IPS-20b (cell line): Measurements from ENCODE around the gene ANGEL2.
"Not testable (repeated sequence)": the region's sequence is repeated elsewhere in the genome, so short reads cannot be mapped to it uniquely, and the experiment has no call there.

Experiments
- H3K27ac ChIP-seq: one replicate; pipeline ENCODE4 v1.5.1; 2013; ENCODE audit warnings: low read length
- H3K27me3 ChIP-seq: 2 replicates; pipeline ENCODE4 v1.6.1; 2013; ENCODE audit warnings: mild to moderate bottlenecking, low read length, inconsistent platforms; ENCODE audit not compliant: insufficient read depth
- H3K36me3 ChIP-seq: 2 replicates; pipeline ENCODE4 v1.6.1; 2013; ENCODE audit warnings: low read depth, mild to moderate bottlenecking, inconsistent platforms, low read length, moderate library complexity; ENCODE audit not compliant: insufficient read depth
- H3K4me1 ChIP-seq: 2 replicates; pipeline ENCODE4 v1.6.1; 2013; ENCODE audit warnings: mild to moderate bottlenecking, control low read depth, inconsistent platforms, low read length, moderate library complexity; ENCODE audit not compliant: insufficient read depth
- H3K4me3 ChIP-seq: 2 replicates; pipeline ENCODE4 v1.5.1; 2013; ENCODE audit warnings: mild to moderate bottlenecking, low read length, inconsistent platforms
- H3K9ac ChIP-seq: 2 replicates; pipeline ENCODE4 v1.6.1; 2013; ENCODE audit warnings: low read depth, mild to moderate bottlenecking, inconsistent platforms, low read length, moderate library complexity
- H3K9me3 ChIP-seq: 2 replicates; pipeline ENCODE4 v1.6.1; 2013; ENCODE audit warnings: mild to moderate bottlenecking, low read depth, low read length, inconsistent platforms; ENCODE audit not compliant: insufficient read depth

ANGEL2 gene

DNA sequence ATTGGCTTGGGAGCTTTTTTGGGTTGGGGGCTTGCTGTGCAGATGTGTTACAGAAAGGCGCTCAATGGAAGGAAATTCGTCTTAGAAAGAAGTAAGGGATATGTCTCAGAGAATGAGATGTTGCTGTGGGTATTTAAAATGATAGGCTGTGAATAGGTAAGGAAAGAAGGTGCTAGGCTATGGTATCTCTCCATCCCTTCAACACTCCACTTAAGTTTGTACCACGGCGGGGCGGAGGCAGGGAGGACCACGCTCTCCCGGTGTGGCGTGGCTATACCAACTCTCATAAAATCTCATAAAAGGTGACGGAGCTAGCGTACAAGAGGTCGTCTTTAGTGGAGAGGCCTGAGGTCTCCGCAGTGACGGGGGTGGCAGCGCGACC, 35.1 kb upstream of the ANGEL2 start:
- Histone ChIP-seq H3K4me3 (peak overlapping the region; percentile 91), H3K27ac (no peak overlapping the region), H3K9ac (peak overlapping the region; percentile 73; the same call in 1 of the 2 replicates), H3K4me1 (peaks cover 12% of the 10 kb centered on the region), H3K9me3 (0 out of 2 replicates have a peak, but pooled peaks cover 5% of the 10 kb centered on the region), H3K27me3 (no peaks in the 10 kb centered on the region), H3K36me3 (no peaks in the 10 kb centered on the region)

DNA sequence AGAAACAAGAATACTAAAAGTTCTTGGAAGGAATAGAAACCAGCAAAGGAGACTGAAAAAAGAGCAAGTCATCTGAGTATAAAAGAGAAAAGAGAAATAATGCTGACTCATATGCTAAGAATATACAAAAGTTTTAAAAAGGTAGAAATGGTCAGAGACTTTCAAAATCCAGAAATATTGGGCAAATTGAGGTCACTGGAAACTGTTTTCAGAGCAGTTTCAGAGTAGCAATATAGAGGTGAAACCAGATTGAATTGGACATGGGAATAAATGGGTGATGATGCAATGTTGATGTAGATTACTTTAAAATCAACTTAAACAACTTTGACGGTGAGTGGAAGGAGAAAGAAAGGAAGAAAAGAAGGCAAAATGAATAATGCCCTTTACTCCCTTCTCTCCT, 33.6 kb upstream of the ANGEL2 start:
- Histone ChIP-seq H3K9ac (no peak overlapping the region), H3K36me3 (no peaks in the 10 kb centered on the region), H3K4me1 (peaks cover 12% of the 10 kb centered on the region)

DNA sequence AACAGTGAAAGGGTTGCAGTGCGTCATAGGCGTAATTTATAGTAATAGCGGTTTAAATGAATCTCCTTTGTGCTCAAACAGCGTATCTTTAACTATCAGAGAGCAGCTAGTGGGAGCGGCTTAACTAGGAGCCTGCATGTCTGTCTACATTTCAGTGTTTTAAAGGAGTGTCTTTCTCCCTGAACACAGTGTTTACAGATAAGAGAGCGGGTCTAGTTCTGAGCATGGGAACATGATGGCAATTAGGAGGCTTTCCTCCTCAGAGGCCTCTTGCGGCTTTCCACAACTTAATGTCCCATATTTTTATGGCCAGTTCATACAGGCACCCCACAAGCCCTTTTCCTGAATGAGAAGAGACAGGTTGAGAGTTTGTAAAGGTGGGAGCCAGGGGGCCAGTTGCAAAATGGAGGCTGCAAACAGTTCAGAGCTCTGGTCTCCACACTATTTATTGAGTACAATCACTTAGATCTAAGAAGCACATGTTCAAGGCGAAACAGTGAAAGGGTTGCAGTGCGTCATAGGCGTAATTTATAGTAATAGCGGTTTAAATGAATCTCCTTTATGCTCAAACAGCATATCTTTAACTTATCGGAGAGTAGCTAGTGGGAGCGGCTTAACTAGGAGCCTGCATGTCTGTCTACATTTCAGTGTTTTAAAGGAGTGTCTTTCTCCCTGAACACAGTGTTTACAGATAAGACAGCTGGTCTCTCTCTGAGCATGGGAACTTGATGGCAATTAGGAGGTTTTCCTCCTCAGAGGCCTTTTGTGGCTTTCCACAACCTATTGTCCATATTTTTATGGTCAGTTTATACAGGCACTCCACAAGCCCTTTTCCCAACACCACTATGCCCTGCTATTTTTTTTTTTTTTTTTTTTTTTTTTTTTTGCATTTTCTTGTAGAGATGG, 29.9 kb upstream of the ANGEL2 start:
- not testable (repeated sequence) for H3K9ac ChIP-seq, H3K36me3 ChIP-seq, H3K27me3 ChIP-seq, H3K4me3 ChIP-seq, H3K9me3 ChIP-seq, H3K27ac ChIP-seq
- peaks cover 11% of the 10 kb centered on the region for H3K4me1 ChIP-seq

More for the DNA sequence above, 33.6 kb upstream of the ANGEL2 start:
- Histone ChIP-seq H3K27me3 (no peaks in the 10 kb centered on the region), H3K4me3 (no peak overlapping the region), H3K9me3 (0 out of 2 replicates have a peak, but pooled peaks cover 5% of the 10 kb centered on the region), H3K27ac (no peak overlapping the region)

DNA sequence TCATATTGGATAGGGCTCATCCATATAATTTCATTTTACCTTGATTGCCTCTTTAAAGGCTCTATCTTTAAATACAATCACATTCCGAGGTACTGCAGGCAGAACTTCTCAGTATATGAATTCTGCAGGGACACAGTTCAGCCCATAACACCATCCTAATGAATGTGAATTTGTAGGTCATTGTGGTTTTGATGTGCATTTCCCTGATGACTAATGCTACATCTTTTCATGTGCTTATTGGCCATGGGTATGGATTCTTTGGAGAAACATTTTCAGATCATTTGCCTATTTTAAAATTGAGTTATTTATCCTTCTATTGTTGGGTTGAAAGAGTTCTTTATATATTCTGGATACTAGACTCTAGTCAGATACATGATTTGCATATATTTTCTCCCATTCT, 25.8 kb upstream of the ANGEL2 start:
- Histone ChIP-seq H3K4me1 (peaks cover 10% of the 10 kb centered on the region; the same call in 1 of the 2 replicates), H3K27me3 (no peaks in the 10 kb centered on the region), H3K9ac (no peak overlapping the region), H3K27ac (no peak overlapping the region), H3K36me3 (no peaks in the 10 kb centered on the region), H3K4me3 (no peak overlapping the region), H3K9me3 (no peaks in the 10 kb centered on the region)

DNA sequence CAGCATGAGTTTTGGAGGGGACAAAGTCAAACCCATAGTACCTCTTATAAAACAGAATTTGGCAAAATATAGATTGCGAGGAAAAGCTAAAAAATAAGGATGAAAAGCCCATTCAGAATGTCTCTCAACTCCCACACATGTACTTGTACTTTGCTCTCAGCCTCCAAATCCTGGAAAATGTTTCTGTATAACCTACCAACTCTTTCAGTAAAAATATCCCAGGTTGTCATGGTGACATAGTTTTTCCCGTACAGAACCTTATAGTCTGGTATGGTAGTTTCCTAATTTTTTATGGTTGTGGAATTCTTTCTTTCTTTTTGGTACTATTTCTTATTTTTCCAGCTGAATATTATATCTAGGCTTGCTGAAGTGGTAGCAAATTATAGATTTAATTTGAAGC, 19.9 kb upstream of the ANGEL2 start:
- Histone ChIP-seq H3K9ac (no peak overlapping the region), H3K4me1 (no peaks in the 10 kb centered on the region), H3K27me3 (no peaks in the 10 kb centered on the region)

DNA sequence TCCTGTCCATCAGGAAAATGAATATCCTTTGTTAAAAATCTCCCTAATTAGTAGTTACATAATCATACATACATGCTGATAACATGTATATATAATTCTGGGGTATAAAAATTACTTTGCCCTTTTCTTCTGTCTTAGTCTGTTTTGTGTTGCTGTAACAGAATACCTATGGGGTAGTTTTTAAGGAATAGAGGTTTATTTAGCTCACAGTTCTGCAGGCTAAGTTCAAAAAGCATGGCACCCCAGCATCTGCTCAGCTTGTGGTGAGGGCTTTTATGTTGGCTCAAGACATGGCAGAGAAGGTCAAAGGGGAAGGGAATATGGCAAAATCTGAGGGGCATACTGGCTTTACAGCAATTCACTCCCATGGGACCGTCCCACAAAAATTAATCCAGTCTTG, 19.0 kb upstream of the ANGEL2 start:
- Histone ChIP-seq H3K27ac (no peak overlapping the region), H3K9me3 (no peaks in the 10 kb centered on the region), H3K9ac (no peak overlapping the region), H3K27me3 (no peaks in the 10 kb centered on the region), H3K4me3 (no peak overlapping the region), H3K36me3 (no peaks in the 10 kb centered on the region), H3K4me1 (no peaks in the 10 kb centered on the region)

More for the DNA sequence above, 19.9 kb upstream of the ANGEL2 start:
- H3K36me3 ChIP-seq, result no peaks in the 10 kb centered on the region
- H3K9me3 ChIP-seq, result no peaks in the 10 kb centered on the region
- no peak overlapping the region for H3K4me3 ChIP-seq
- no peak overlapping the region for H3K27ac ChIP-seq

DNA sequence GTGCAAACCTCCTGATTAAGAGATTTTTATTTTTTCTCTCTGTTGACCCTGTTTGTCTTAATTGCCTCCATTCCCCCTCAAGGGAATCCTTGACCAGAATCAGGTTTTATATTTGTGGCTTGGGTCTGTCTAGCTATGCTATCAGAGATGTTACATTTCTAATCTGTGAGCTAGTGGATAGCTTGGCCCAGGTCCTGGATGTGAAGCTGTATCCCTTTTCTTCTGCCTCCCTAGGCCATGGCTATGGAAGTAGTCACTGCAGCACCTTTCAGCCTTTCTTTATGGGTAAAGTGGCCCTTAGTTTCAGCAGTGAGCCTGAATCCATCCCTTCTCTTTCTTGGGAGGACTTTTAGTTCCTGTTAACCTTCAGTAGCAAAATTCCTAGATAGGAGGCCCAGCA, 17.0 kb upstream of the ANGEL2 start:
- H3K36me3 ChIP-seq, result no peaks in the 10 kb centered on the region
- H3K4me1 ChIP-seq, result no peaks in the 10 kb centered on the region
- H3K27me3 ChIP-seq, result no peaks in the 10 kb centered on the region

DNA sequence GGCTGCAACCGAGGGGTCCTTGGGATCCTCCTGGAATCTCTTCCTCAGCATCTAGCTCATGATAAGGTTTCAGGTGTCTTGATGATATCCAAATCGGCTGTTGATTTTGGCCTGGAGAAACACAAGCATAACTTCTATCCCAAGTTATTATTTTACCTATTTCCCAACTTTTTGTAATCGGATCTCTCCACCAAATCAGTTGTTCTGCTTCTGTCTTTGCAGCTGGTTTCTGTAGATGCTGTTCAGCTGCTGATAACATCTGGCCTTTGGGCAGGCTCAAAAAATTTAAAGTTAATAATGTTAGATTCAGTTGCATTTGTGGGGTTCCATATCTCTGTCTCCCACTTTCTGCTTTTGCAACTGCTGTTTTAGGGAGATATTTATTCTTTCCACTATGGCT, 11.4 kb upstream of the ANGEL2 start:
- not testable (repeated sequence) for H3K27ac ChIP-seq

More for the DNA sequence above, 17.0 kb upstream of the ANGEL2 start:
- H3K27ac ChIP-seq, result no peak overlapping the region
- no peaks in the 10 kb centered on the region for H3K9me3 ChIP-seq
- no peak overlapping the region for H3K9ac ChIP-seq
- H3K4me3 ChIP-seq, result no peak overlapping the region

DNA sequence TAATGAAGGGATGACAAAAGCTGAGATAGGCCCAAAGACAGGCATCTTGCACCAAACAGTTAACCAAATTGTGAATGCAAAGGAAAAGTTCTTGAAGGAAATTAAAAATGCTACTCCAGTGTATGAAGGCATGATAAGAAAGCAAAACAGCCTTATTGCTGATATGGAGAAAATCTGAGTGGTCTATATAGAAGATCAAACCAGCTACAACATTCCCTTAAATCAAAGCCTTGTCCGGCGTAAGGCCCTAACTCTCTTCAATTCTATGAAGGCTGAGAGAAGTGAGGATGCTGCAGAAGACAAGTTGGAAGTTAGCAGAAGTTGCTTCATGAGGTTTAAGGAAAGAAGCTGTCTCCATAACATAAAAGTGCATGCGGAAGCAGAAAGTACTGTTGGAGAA, 4.3 kb upstream of the ANGEL2 start:
- no peak overlapping the region for H3K9ac ChIP-seq
- no peaks in the 10 kb centered on the region for H3K4me1 ChIP-seq

More for the DNA sequence above, 11.4 kb upstream of the ANGEL2 start:
- H3K9me3 ChIP-seq, H3K4me3 ChIP-seq, H3K4me1 ChIP-seq, H3K27me3 ChIP-seq, H3K36me3 ChIP-seq, H3K9ac ChIP-seq: not testable (repeated sequence)

DNA sequence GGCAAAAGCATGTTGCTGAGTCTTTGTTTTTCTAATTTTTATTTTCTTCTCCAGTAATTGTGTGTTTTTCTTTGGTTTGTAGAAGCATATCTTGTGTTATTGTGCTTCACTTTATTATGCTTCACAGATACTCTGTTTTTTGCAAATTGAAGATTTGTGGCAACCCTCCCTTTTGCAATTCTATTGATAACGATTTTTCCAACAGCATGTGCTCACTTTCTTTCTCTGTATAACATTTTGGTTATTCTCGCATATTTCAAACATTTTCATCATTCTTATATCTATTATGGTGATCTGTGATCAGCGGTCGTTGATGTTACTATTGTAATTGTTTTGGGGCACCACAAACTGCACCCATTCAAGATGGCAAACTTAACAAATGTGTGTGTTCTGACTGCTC, 3.8 kb upstream of the ANGEL2 start:
- Histone ChIP-seq H3K36me3 (no peaks in the 10 kb centered on the region), H3K9me3 (no peaks in the 10 kb centered on the region), H3K27ac (no peak overlapping the region), H3K27me3 (no peaks in the 10 kb centered on the region), H3K4me1 (no peaks in the 10 kb centered on the region; the same call in 1 of the 2 replicates), H3K9ac (no peak overlapping the region), H3K4me3 (no peak overlapping the region)

More for the DNA sequence above, 4.3 kb upstream of the ANGEL2 start:
- no peak overlapping the region for H3K27ac ChIP-seq
- no peak overlapping the region for H3K4me3 ChIP-seq
- no peaks in the 10 kb centered on the region for H3K36me3 ChIP-seq
- peaks cover 4% of the 10 kb centered on the region; the same call in 1 of the 2 replicates for H3K9me3 ChIP-seq
- H3K27me3 ChIP-seq, result no peaks in the 10 kb centered on the region

DNA sequence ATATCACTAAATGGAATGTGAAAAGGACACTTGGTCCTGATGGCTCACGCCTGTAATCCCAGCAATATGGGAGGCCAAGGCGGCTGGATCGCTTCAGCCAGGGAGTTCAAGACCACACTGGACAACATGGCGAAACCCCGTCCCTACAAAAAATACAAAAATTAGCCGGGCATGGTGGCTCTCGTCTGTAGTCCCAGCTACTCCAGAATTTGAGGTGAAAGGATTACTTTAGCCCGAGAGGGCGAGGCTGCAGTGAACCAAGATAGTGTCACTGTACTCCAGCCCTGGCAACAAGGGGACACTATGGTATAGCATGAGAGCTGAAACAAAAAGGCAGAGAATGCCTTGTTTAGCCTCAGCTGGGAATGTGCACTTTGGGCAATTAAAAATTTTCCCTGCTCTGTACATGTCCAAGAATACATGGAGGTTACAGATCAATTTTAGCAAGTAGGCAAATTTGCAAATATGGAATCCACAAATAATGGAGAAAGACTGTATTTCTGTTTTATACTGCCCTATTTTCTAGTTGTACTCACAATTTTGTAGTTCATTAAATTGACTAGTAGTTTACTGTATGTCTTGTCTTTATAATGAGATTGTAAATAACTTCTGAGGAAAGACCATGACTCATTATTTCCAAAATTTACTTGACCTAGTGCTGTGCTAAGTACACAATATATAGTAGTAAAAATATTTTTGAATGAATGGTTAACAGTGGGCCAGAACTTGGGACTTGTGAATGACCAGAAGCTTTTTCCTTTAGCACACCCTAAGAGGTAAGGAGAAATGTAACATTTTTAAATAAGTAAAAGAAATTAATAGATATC, 2.0 kb upstream of the ANGEL2 start:
- Histone ChIP-seq H3K27me3 (no peaks in the 10 kb centered on the region), H3K4me1 (peaks cover 4% of the 10 kb centered on the region; the same call in 1 of the 2 replicates), H3K36me3 (peaks cover 6% of the 10 kb centered on the region; the same call in 1 of the 2 replicates), H3K4me3 (no peak overlapping the region), H3K9ac (no peak overlapping the region), H3K27ac (no peak overlapping the region), H3K9me3 (no peaks in the 10 kb centered on the region)
